SK-N-SH (cell line): ENCODE measurements around the gene CBLIF. TPM values are rescaled to one million over a fixed set of nuclear protein-coding genes. Genes with fewer than 3 reads are reported as not detected.

ENCODE experiments used
- CTCF ChIA-PET: fragments of 300-600, 350-600 bp; formaldehyde crosslinking; extraction: SDS; loops from one replicate; lab custom pipeline; 2021; lab: Yijun Ruan, JAX
- POLR2A ChIA-PET: fragments of 350-600 bp; sonication (Branson Sonifier 250); formaldehyde crosslinking; extraction: SDS; loops from one replicate; lab custom pipeline; 2020; ENCODE audit warnings: antibody characterized with exemption, inconsistent platforms; lab: Yijun Ruan, JAX
- DNase-seq: peaks from one replicate; pipeline ENCODE4 v3.0.0; 2012
- H2AFZ ChIP-seq: fragments of 200-600 bp; sonication (generic); 2 replicates; pipeline ENCODE4 v1.8.1; 2016; ENCODE audit warnings: antibody characterized with exemption, mild to moderate bottlenecking, low read depth
- H3F3A ChIP-seq: fragments of 200-600 bp; sonication (generic); replicated peaks from 2 replicates; pipeline ENCODE3; 2016; ENCODE audit warnings: antibody characterized with exemption, mild to moderate bottlenecking; ENCODE audit not compliant: insufficient read depth
- H3K27ac ChIP-seq, 2 experiments: fragments of 200-500 bp in 1 of 2; fragments of 200-600 bp in 1 of 2; sonication (Bioruptor generic) in 1 of 2; sonication (generic), shearing (Covaris generic) in 1 of 2; 2 replicates each; pipeline versions ENCODE4 v1.5.1 to v1.6.1; 2014 to 2016; ENCODE audit warnings: low read depth in 2 of 2, inconsistent platforms in 1 of 2, low read length in 1 of 2, mild to moderate bottlenecking in 1 of 2, mixed read lengths in 1 of 2
- H3K27me3 ChIP-seq: fragments of 200-600 bp; sonication (generic), shearing (Covaris generic); 2 replicates; pipeline ENCODE4 v1.6.1; 2016; ENCODE audit warnings: mixed run types; ENCODE audit not compliant: insufficient read depth
- H3K36me3 ChIP-seq, 2 experiments: fragments of 200-500 bp in 1 of 2; fragments of 200-600 bp in 1 of 2; sonication (Bioruptor generic) in 1 of 2; sonication (generic) in 1 of 2; replicated peaks in 1 of 2; 2 replicates each; pipeline versions ENCODE3 to v1.5.1; 2014 to 2016; ENCODE audit warnings: low read length in 1 of 2, mild to moderate bottlenecking in 1 of 2; ENCODE audit not compliant: insufficient read depth in 2 of 2, control insufficient read depth in 1 of 2
- H3K4me1 ChIP-seq, 2 experiments: fragments of 200-500 bp in 1 of 2; fragments of 200-600 bp in 1 of 2; sonication (Bioruptor generic) in 1 of 2; sonication (generic), shearing (Covaris generic) in 1 of 2; 2 replicates each; pipeline versions ENCODE4 v1.5.1 to v1.6.1; 2014 to 2016; ENCODE audit warnings: low read depth in 1 of 2, low read length in 1 of 2, mixed run types in 1 of 2; ENCODE audit not compliant: insufficient read depth in 2 of 2, control insufficient read depth in 1 of 2
- H3K4me2 ChIP-seq: fragments of 200-600 bp; sonication (generic), shearing (Covaris generic); 2 replicates; pipeline ENCODE4 v1.6.1; 2017; ENCODE audit warnings: mixed run types
- H3K4me3 ChIP-seq, 2 experiments: fragments of 200-500 bp in 1 of 2; fragments of 200-600 bp in 1 of 2; sonication (Bioruptor generic) in 1 of 2; sonication (generic), shearing (Covaris generic) in 1 of 2; 2 replicates each; pipeline versions ENCODE4 v1.5.1 to v1.8.1; 2014 to 2016; ENCODE audit warnings: low read depth in 2 of 2, inconsistent platforms in 1 of 2, low read length in 1 of 2, mild to moderate bottlenecking in 1 of 2, mixed read lengths in 1 of 2, moderate library complexity in 1 of 2
- H3K79me2 ChIP-seq: fragments of 200-600 bp; sonication (generic); 2 replicates; pipeline ENCODE4 v1.8.1; 2017; ENCODE audit warnings: mild to moderate bottlenecking; ENCODE audit not compliant: insufficient read depth
- H3K9ac ChIP-seq: fragments of 200-600 bp; sonication (generic); 2 replicates; pipeline ENCODE4 v1.6.1; 2017; ENCODE audit warnings: mixed run types
- H3K9me2 ChIP-seq: fragments of 200-600 bp; sonication (generic); 2 replicates; pipeline ENCODE4 v1.6.1; 2017; ENCODE audit warnings: mixed run types
- H3K9me3 ChIP-seq: fragments of 200-600 bp; sonication (generic); 2 replicates; pipeline ENCODE4 v1.6.1; 2017; ENCODE audit warnings: mixed run types, mild to moderate bottlenecking, moderate library complexity
- H4K20me1 ChIP-seq: fragments of 200-600 bp; sonication (generic); 2 replicates; pipeline ENCODE4 v1.6.1; 2017; ENCODE audit warnings: mild to moderate bottlenecking, mixed run types; ENCODE audit not compliant: insufficient read depth
- CHD2 ChIP-seq: fragments of 150-350 bp; IDR thresholded peaks from 2 replicates; pipeline ENCODE4 v1.6.1; 2018; ENCODE audit warnings: low read length; ENCODE audit not compliant: partially characterized antibody
- CTCF ChIP-seq: fragments of 200-600 bp; sonication (generic); IDR thresholded peaks from 2 replicates; pipeline ENCODE4 v1.6.1; 2017; ENCODE audit warnings: antibody characterized with exemption, mild to moderate bottlenecking, moderate library complexity
- FOSL2 ChIP-seq: IDR thresholded peaks from 2 replicates; pipeline ENCODE4 v1.4.0; 2012; ENCODE audit warnings: low read depth, mild to moderate bottlenecking, moderate library complexity, borderline replicate concordance
- FOXJ3 ChIP-seq: sonication (generic); formaldehyde crosslinking; IDR thresholded peaks from 2 replicates; pipeline ENCODE4 v1.5.1; 2020; ENCODE audit warnings: mild to moderate bottlenecking, missing genetic modification reagents
- GABPA ChIP-seq: IDR thresholded peaks from 2 replicates; pipeline ENCODE4 v1.4.0; 2012; ENCODE audit warnings: low read depth, mild to moderate bottlenecking
- IRF3 ChIP-seq: fragments of 150-350 bp; IDR thresholded peaks from 2 replicates; pipeline ENCODE4 v1.6.1; 2016; ENCODE audit warnings: mild to moderate bottlenecking, low read depth, low read length
- JUND ChIP-seq: IDR thresholded peaks from 2 replicates; pipeline ENCODE4 v1.4.0; 2012
- MAX ChIP-seq: IDR thresholded peaks from 2 replicates; pipeline ENCODE4 v1.4.0; 2012; ENCODE audit warnings: low read depth
- MXI1 ChIP-seq: IDR thresholded peaks from 2 replicates; pipeline ENCODE4 v1.6.1; 2012; ENCODE audit warnings: mild to moderate bottlenecking, low read depth, low read length, improper control_type of control experiment
- PBX3 ChIP-seq: IDR thresholded peaks from 2 replicates; pipeline ENCODE4; 2012
- RAD21 ChIP-seq: IDR thresholded peaks from 2 replicates; pipeline ENCODE4 v1.6.1; 2012; ENCODE audit warnings: mild to moderate bottlenecking, low read length
- REST ChIP-seq: IDR thresholded peaks from 2 replicates; pipeline ENCODE4 v1.6.1; 2012; ENCODE audit warnings: mild to moderate bottlenecking, low read depth, low read length, moderate library complexity
- RFX5 ChIP-seq: IDR thresholded peaks from 2 replicates; pipeline ENCODE4 v1.6.1; 2012; ENCODE audit warnings: mild to moderate bottlenecking, improper control_type of control experiment, low read length
- RXRA ChIP-seq: IDR thresholded peaks from 2 replicates; pipeline ENCODE4 v1.4.0; 2012; ENCODE audit warnings: low read depth, mild to moderate bottlenecking, borderline replicate concordance
- SMC3 ChIP-seq: IDR thresholded peaks from 2 replicates; pipeline ENCODE4 v1.6.1; 2012; ENCODE audit warnings: low read depth, low read length, improper control_type of control experiment
- TEAD4 ChIP-seq: IDR thresholded peaks from 2 replicates; pipeline ENCODE4 v1.4.0; 2012; ENCODE audit warnings: mild to moderate bottlenecking, borderline replicate concordance; ENCODE audit not compliant: insufficient read depth
- USF1 ChIP-seq: IDR thresholded peaks from 2 replicates; pipeline ENCODE4 v1.4.0; 2012; ENCODE audit warnings: low read depth, borderline replicate concordance
- WGBS: methylation state at CpG from one replicate; pipeline ENCODE4 v1.1.6; 2017; ENCODE audit warnings: low lambda C conversion rate; 5-methylcytosine and 5-hydroxymethylcytosine counted together
- polyA plus RNA-seq, 3 experiments: library from polyadenylated mRNA; depleted of rRNA; stranded (reverse); fragments of >200 nt; gene quantifications; 2 replicates each; pipeline ENCODE4 v1.2.3, GENCODE V29; 2012

The CBLIF gene
- polyA plus RNA-seq, 1 of the 3 experiments (the other 2 are of a cell fraction), result not detected

- Histone ChIP-seq H3K9ac (no peak overlapping the region), H2AFZ (no peak overlapping the region), H3K4me2 (no peak overlapping the region), H3K4me3 (no peak overlapping the region), H4K20me1 (no peaks in the 10 kb centered on the region), H3K79me2 (no peaks in the 10 kb centered on the region), H3F3A (no peaks in the 10 kb centered on the region), H3K9me3 (no peaks in the 10 kb centered on the region), H3K9me2 (no peaks in the 10 kb centered on the region), H3K36me3 (no peaks in the 10 kb centered on the region), H3K27me3 (no peaks in the 10 kb centered on the region; the same call in 1 of the 2 replicates), H3K27ac (no peak overlapping the region), H3K4me1 (no peaks in the 10 kb centered on the region)
- ChIA-PET POLR2A (no interaction called here), CTCF (no interaction called here)
- no peak for DNase-seq
- TF ChIP-seq SMC3, result no peak
- no peak for TF ChIP-seq PBX3
- TF ChIP-seq REST, result no peak
- no peak for TF ChIP-seq USF1
- no peak for TF ChIP-seq RAD21
- TF ChIP-seq MAX, result no peak
Observed at GRCh38 chr11:59839615-59840014, 5.7 kb downstream of the CBLIF start.

- Histone ChIP-seq H3K4me3 (no peak overlapping the region), H3K9ac (no peak overlapping the region), H3K27me3 (no peaks in the 10 kb centered on the region), H3K4me1 (no peaks in the 10 kb centered on the region), H3K79me2 (no peaks in the 10 kb centered on the region), H4K20me1 (no peaks in the 10 kb centered on the region), H3K4me2 (no peak overlapping the region), H3K27ac (no peak overlapping the region), H3K9me3 (no peaks in the 10 kb centered on the region), H2AFZ (no peak overlapping the region), H3K36me3 (no peaks in the 10 kb centered on the region), H3F3A (no peaks in the 10 kb centered on the region), H3K9me2 (no peaks in the 10 kb centered on the region)
- WGBS, result 27% methylated on average over 2 of the region's 2 CpGs
- CTCF ChIA-PET, result no interaction called here
- no peak for DNase-seq
- POLR2A ChIA-PET, result no interaction called here
- TF ChIP-seq CHD2 (no peak), CTCF (no peak), RXRA (no peak), TEAD4 (no peak), JUND (no peak), FOSL2 (no peak), PBX3 (no peak), IRF3 (no peak), MXI1 (no peak), GABPA (no peak), MAX (no peak), FOXJ3 (CRISPR knock-in tag) (no peak), RFX5 (no peak)
Observed at GRCh38 chr11:59833602-59834001, 11.7 kb downstream of the CBLIF start.
